Suprapubic skin (tissue), 4 donors: ENCODE data around the gene SLC1A1. TPM values are rescaled to one million over a fixed set of nuclear protein-coding genes. Genes with fewer than 3 reads are reported as not detected.

Experiments
- DNase-seq, 2 donors: peaks; one replicate each; pipeline ENCODE4 v3.0.0-alpha.2; 2019; ENCODE audit warnings: low spot score in 2 of 2
- H3K27ac ChIP-seq: fragments of 200-600 bp; sonication (generic); one replicate; pipeline ENCODE4 v1.5.1; 2019
- H3K27me3 ChIP-seq: fragments of 200-600 bp; sonication (generic); one replicate; pipeline ENCODE4 v1.5.1; 2019
- H3K36me3 ChIP-seq: fragments of 200-600 bp; sonication (generic); one replicate; pipeline ENCODE4 v1.5.1; 2019
- H3K4me1 ChIP-seq: fragments of 200-600 bp; sonication (generic); one replicate; pipeline ENCODE4 v1.5.1; 2019
- H3K4me3 ChIP-seq: fragments of 200-600 bp; sonication (generic); one replicate; pipeline ENCODE4 v1.5.1; 2019; ENCODE audit warnings: mild to moderate bottlenecking
- H3K9me3 ChIP-seq: fragments of 200-600 bp; sonication (generic); one replicate; pipeline ENCODE4 v1.5.1; 2019
- EP300 ChIP-seq: sonication (generic); formaldehyde crosslinking; IDR thresholded peaks from one replicate; pipeline ENCODE4 v1.6.1; 2017; ENCODE audit warnings: antibody characterized with exemption
- POLR2A ChIP-seq, 2 donors: fragments of 450-650 bp; IDR thresholded peaks; one replicate each; pipeline ENCODE4 v1.6.1; 2017; ENCODE audit warnings: antibody characterized with exemption in 2 of 2, mild to moderate bottlenecking in 2 of 2, moderate library complexity in 2 of 2
- POLR2AphosphoS5 ChIP-seq, 3 donors: sonication (generic); formaldehyde crosslinking; IDR thresholded peaks; one replicate each; pipeline ENCODE4 v1.6.1; 2017; ENCODE audit warnings: antibody characterized with exemption in 3 of 3
- WGBS: methylation state at CpG from one replicate; pipeline ENCODE4 v1.1.5; 2018; 5-methylcytosine and 5-hydroxymethylcytosine counted together
- total RNA-seq, 4 donors: library from RNA; depleted of rRNA; stranded (reverse); fragments of >200 nt; gene quantifications; one replicate each; pipeline ENCODE4 v1.1.0, GENCODE V29; 2016
- TF ChIP-seq, protein P1 (sequence below), 2 donors: fragments of 200-600 bp in 1 of 2; fragments of 450-650 bp in 1 of 2; sonication (generic) in 1 of 2; IDR thresholded peaks; one replicate each; pipeline ENCODE4 v1.5.1; 2016 to 2019; ENCODE audit warnings: antibody characterized with exemption in 2 of 2, mild to moderate bottlenecking in 1 of 2, moderate library complexity in 1 of 2

SLC1A1 gene
- total RNA-seq, 4 donors from 2014 or later: 1.0 to 2.4 (median 1.6) TPM

DNA sequence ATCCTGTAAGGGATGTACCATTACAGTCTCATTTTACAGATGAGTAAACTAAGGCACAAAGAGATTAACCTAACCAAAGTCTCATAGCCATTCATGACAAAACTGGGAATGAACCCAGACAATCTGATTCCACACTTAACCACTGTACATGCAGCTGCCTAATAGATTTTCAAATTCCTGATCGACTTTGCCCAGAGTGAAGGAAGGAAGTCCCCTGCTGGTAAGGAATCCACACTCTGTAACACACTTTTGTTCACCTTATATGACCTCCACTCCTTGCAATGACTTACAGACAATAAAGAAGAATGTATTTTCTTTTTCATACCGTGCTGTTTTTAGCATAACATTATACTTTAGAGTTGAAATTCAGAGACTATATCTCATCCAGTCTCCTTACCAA lies 140.6 kb downstream of the SLC1A1 start:
- 52% methylated on average over 2 of the region's 2 CpGs for WGBS
- TF ChIP-seq EP300 (no peak), POLR2A (IDR thresholded peaks at IDR 0.05) (no peak), POLR2AphosphoS5 (IDR thresholded peaks at IDR 0.05) (no peak)
- TF ChIP-seq, protein P1, sequence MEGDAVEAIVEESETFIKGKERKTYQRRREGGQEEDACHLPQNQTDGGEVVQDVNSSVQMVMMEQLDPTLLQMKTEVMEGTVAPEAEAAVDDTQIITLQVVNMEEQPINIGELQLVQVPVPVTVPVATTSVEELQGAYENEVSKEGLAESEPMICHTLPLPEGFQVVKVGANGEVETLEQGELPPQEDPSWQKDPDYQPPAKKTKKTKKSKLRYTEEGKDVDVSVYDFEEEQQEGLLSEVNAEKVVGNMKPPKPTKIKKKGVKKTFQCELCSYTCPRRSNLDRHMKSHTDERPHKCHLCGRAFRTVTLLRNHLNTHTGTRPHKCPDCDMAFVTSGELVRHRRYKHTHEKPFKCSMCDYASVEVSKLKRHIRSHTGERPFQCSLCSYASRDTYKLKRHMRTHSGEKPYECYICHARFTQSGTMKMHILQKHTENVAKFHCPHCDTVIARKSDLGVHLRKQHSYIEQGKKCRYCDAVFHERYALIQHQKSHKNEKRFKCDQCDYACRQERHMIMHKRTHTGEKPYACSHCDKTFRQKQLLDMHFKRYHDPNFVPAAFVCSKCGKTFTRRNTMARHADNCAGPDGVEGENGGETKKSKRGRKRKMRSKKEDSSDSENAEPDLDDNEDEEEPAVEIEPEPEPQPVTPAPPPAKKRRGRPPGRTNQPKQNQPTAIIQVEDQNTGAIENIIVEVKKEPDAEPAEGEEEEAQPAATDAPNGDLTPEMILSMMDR (IDR thresholded peaks at IDR 0.05): no peak
- Histone ChIP-seq H3K36me3 (no peaks in the 10 kb centered on the region), H3K9me3 (no peaks in the 10 kb centered on the region), H3K27ac (no peak overlapping the region), H3K4me1 (no peaks in the 10 kb centered on the region), H3K27me3 (no peaks in the 10 kb centered on the region), H3K4me3 (no peak overlapping the region)
- DNase-seq: no peak

Other genes starting within 250 kb of the SLC1A1 start
- gene GLIS3, start 190.4 kb upstream of the SLC1A1 start, total RNA-seq: 1 to 10 TPM; 2.0 to 4.5 (median 2.9) TPM
- 10 to 100 TPM in 3 of 4 donors, 1 to 10 TPM in 1; 8.4 to 15.1 (median 12.8) TPM for gene PLPP6, start 171.8 kb downstream of the SLC1A1 start, total RNA-seq
- gene SPATA6L, start 176.0 kb downstream of the SLC1A1 start, total RNA-seq: 10 to 100 TPM in 1 of 4 donors, 1 to 10 TPM in 3; 1.2 to 23.8 (median 3.4) TPM
- 10 to 100 TPM; 17.3 to 26.1 (median 23.5) TPM for gene CDC37L1, start 189.1 kb downstream of the SLC1A1 start, total RNA-seq